ENCODE data around the gene ZNF592. TPM values are rescaled to one million over a fixed set of nuclear protein-coding genes. Genes with fewer than 3 reads are reported as not detected.
A peak's percentile ranks its signal among the peaks of the same experiment; 100 is the strongest.

Gene ZNF592
- total RNA-seq, 1 donor from 2014 or later: 42.3 TPM

DNA sequence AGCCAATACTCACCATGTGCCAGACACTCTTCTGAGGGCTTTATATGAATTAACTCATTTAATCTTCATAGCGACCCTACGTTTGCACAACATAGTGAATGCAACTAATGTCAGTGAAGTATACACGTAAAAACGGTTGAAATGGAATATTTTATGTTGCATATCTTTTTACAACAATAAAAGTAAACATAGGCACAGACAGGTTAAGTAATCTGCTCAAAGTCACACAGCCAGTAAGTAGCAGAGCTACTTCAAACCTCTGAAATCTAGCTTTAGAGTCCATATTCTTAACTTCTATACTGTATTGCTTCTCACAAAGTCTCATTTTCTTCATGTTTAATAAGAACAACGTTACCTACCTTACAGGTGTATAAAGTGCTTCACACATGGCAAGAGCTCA, 34.0 kb upstream of the ZNF592 start:
- DNase-seq: no peak
- Mint-ChIP-seq H3K27me3 (ENCODE audit: unreplicated experiment) (peaks cover 1% of the 10 kb centered on the region), H3K27ac (ENCODE audit: unreplicated experiment) (no peak overlapping the region), H3K36me3 (ENCODE audit: unreplicated experiment) (no peaks in the 10 kb centered on the region), H3K9me3 (ENCODE audit: unreplicated experiment) (peaks cover 7% of the 10 kb centered on the region), H3K4me3 (ENCODE audit: unreplicated experiment) (peak overlapping the region; percentile 97), H3K4me1 (ENCODE audit: low read depth, unreplicated experiment) (peaks cover 4% of the 10 kb centered on the region)
- TF ChIP-seq, protein P1, sequence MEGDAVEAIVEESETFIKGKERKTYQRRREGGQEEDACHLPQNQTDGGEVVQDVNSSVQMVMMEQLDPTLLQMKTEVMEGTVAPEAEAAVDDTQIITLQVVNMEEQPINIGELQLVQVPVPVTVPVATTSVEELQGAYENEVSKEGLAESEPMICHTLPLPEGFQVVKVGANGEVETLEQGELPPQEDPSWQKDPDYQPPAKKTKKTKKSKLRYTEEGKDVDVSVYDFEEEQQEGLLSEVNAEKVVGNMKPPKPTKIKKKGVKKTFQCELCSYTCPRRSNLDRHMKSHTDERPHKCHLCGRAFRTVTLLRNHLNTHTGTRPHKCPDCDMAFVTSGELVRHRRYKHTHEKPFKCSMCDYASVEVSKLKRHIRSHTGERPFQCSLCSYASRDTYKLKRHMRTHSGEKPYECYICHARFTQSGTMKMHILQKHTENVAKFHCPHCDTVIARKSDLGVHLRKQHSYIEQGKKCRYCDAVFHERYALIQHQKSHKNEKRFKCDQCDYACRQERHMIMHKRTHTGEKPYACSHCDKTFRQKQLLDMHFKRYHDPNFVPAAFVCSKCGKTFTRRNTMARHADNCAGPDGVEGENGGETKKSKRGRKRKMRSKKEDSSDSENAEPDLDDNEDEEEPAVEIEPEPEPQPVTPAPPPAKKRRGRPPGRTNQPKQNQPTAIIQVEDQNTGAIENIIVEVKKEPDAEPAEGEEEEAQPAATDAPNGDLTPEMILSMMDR (IDR thresholded peaks at IDR 0.05; ENCODE audit: partially characterized antibody, unreplicated experiment): no peak

DNA sequence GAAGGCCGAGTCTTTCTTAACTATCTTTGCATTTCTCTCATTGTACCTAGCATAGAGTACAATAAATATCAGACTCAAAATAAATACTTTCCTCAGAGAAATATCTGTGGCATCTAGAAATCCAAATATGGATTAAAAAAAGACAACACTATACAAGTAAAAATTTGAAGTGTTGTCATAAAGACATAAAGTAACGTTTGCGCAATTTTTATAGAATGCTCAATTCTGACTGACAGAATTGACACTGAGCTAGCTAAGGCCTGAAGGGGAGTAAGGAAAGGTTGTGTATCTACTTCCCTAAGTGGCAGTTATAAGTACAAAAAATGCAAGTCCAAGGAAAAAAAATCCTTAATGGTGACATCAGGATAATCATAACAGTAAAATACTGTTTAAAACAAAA, 33.6 kb upstream of the ZNF592 start:
- Mint-ChIP-seq H3K4me3 (ENCODE audit: unreplicated experiment) (peak overlapping the region; percentile 97), H3K27ac (ENCODE audit: unreplicated experiment) (peak overlapping the region; percentile 38), H3K9me3 (ENCODE audit: unreplicated experiment) (peaks cover 7% of the 10 kb centered on the region), H3K27me3 (ENCODE audit: unreplicated experiment) (peaks cover 1% of the 10 kb centered on the region), H3K4me1 (ENCODE audit: low read depth, unreplicated experiment) (peaks cover 4% of the 10 kb centered on the region), H3K36me3 (ENCODE audit: unreplicated experiment) (no peaks in the 10 kb centered on the region)
- TF ChIP-seq, protein P1 (IDR thresholded peaks at IDR 0.05; ENCODE audit: partially characterized antibody, unreplicated experiment): no peak
- DNase-seq: no peak

DNA sequence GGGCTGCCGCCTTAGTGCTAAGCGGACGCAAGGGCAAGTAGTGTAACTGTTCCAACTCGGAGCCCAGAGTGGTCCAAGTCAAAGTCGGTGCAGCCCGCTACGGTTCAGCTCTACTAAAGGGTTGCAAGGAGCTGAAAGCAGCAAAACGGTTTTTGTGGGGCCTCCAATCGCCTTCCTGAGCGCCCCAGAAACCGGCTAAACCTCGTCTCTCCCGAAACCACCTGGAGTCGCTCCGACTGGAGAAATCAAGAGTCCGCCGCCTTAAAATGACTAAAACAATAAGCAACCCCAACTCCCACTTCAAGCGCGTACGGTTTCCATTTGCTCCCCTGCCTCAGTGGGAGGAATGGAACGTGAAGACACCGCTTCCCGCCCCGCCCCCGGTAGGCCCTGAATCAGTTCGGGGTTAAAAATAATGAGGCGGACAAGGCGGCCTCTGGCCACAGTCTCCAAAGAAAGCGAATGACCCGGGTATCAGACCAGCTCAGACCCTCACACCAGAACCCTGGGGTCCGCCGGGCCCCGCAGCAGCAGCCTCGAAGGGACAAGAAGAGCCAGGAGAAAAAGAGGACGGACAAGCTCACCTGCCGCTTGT, 32.9 kb upstream of the ZNF592 start:
- H3K4me3 Mint-ChIP-seq (ENCODE audit: unreplicated experiment): peak overlapping the region; percentile 97

DNA sequence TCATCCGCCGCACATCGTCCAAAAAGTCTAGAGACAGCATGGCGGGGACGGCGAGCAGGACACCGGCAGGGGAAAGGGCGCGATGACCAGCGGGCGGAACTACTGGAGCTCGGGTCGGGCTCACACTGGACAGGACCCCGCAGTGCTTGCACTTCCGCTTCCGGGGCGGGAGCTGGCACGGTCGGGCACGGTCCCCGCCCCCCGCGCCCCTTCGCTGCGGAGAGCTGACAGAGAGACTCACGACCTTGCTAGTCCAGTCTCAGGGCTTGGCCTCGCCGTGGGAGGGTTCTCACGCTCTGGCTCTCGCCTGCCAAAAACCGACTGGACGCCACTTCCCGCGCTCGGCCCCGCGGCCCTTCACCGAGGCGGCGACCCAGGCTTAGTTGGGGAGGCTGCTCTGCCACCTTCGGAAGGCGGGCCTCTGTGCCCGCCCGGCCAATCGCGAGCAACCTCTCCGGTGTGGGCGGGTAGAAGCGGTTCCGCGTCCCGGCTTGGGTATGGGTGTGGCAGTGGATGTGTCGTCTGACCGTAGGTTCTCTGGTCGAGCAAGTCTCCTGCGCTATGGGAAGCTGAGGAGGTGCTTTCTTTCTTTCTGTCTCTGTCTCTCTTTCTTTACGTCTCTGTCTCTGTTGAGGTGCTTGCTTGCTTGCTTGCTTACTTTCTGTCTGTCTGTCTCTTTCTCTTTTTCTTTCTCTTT, 32.2 kb upstream of the ZNF592 start, which contains the start of gene SEC11A:
TSS of gene SEC11A (minus strand) at position 104 of the 697 bp plus-strand sequence. CDS start at position 40, 64 bp downstream.
- DNase-seq: peak; percentile 97
- Mint-ChIP-seq H3K4me3 (ENCODE audit: unreplicated experiment) (peak within 1 kb of the TSS; percentile 97), H3K27ac (ENCODE audit: unreplicated experiment) (peak within 1 kb of the TSS; percentile 92), H3K36me3 (ENCODE audit: unreplicated experiment) (no peaks in the 10 kb centered on the region), H3K9me3 (ENCODE audit: unreplicated experiment) (peaks cover 7% of the 10 kb centered on the region), H3K27me3 (ENCODE audit: unreplicated experiment) (peaks cover 1% of the 10 kb centered on the region), H3K4me1 (ENCODE audit: low read depth, unreplicated experiment) (peaks cover 4% of the 10 kb centered on the region)
- TF ChIP-seq, protein P1 (IDR thresholded peaks at IDR 0.05; ENCODE audit: partially characterized antibody, unreplicated experiment): no peak

More for the DNA sequence above, 32.9 kb upstream of the ZNF592 start:
- H3K4me1 Mint-ChIP-seq (ENCODE audit: low read depth, unreplicated experiment): peaks cover 4% of the 10 kb centered on the region
- TF ChIP-seq, protein P1 (IDR thresholded peaks at IDR 0.05; ENCODE audit: partially characterized antibody, unreplicated experiment): no peak
- peaks cover 7% of the 10 kb centered on the region for H3K9me3 Mint-ChIP-seq (ENCODE audit: unreplicated experiment)
- peak; percentile 25 for DNase-seq
- H3K27me3 Mint-ChIP-seq (ENCODE audit: unreplicated experiment): peaks cover 1% of the 10 kb centered on the region
- H3K27ac Mint-ChIP-seq (ENCODE audit: unreplicated experiment): peak overlapping the region; percentile 92
- H3K36me3 Mint-ChIP-seq (ENCODE audit: unreplicated experiment): no peaks in the 10 kb centered on the region

DNA sequence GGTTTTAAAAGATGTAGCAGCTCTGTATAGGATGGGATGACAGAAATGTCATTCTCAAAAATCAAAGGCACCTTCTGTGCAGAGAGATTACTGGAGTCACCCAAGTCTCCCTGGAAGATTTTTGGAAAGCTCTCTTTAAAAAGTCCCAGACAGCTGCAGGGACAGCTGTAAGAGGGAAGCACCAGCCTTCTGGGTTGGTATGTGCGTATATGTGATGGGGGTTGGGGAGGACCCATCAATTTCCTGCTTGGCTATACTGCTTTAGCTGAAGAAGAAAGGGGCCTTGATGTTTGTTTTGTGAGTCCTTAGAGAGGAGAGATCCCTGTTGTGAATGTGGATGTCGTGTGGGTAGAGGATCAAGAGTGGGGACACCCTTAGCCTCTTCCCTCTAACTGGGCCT, 27.0 kb upstream of the ZNF592 start:
- peaks cover 2% of the 10 kb centered on the region for H3K9me3 Mint-ChIP-seq (ENCODE audit: unreplicated experiment)
- TF ChIP-seq, protein P1 (IDR thresholded peaks at IDR 0.05; ENCODE audit: partially characterized antibody, unreplicated experiment): no peak
- H3K27ac Mint-ChIP-seq (ENCODE audit: unreplicated experiment): no peak overlapping the region
- no peak for DNase-seq
- no peak overlapping the region for H3K4me3 Mint-ChIP-seq (ENCODE audit: unreplicated experiment)
- H3K27me3 Mint-ChIP-seq (ENCODE audit: unreplicated experiment): no peaks in the 10 kb centered on the region
- H3K4me1 Mint-ChIP-seq (ENCODE audit: low read depth, unreplicated experiment): no peaks in the 10 kb centered on the region
- H3K36me3 Mint-ChIP-seq (ENCODE audit: unreplicated experiment): no peaks in the 10 kb centered on the region
